GM19372 (cell line): ENCODE measurements around the gene TRIM3.

Experiments used
- ATAC-seq: cut with Tn5 transposase; IDR thresholded peaks from one replicate; pipeline ENCODE4 v1.9.1; 2021; ENCODE audit warnings: mild to moderate bottlenecking, low read depth, moderate library complexity; ENCODE audit not compliant: unreplicated experiment

TRIM3 gene

GRCh38 chr11:6404342-6405051 is 69.2 kb downstream of the TRIM3 start:
- no peak for ATAC-seq

GRCh38 chr11:6403539-6403938 is 70.2 kb downstream of the TRIM3 start:
- no peak for ATAC-seq

GRCh38 chr11:6402561-6402981 is 71.2 kb downstream of the TRIM3 start:
- ATAC-seq: peak; percentile 82

- no peak for ATAC-seq
Observed at GRCh38 chr11:6402061-6402470, 71.7 kb downstream of the TRIM3 start.

DNA sequence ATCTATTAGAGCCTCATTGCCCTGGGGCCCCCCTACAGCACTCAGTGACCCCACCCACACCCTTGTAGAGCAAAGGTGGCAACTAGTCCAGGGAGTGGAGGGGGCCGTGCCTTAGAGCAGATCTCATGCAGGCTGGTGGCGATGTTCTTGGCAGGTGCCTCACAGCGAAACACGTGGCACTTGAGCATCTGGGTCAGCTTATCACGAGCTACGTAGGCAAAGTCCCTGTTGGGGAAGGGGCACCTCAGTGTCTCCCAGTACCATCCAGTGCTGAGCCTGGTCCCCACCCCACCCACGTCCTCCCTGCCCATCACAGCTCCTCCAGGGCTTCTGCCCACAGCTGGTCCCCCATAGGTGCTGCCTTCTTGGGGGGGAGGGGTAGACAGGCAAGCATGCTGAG is 72.3 kb downstream of the TRIM3 start:
- ATAC-seq: no peak

GRCh38 chr11:6400431-6401345 is 73.1 kb downstream of the TRIM3 start:
- no peak for ATAC-seq
